ENCODE data around the gene IDH3B.

GRCh38 chr20:2698912-2699311 is 34.9 kb upstream of the IDH3B start:
- TF ChIP-seq CTCF (conservative IDR thresholded peaks at IDR 0.05; ENCODE audit: low read depth, low read length) (no peak), EZH2 (IDR thresholded peaks at IDR 0.05; ENCODE audit: borderline replicate concordance, low read depth, low read length, poor library complexity, severe bottlenecking) (no peak)

All from A673 (cell line).